ENCODE measurements around the gene TBL1X.
"Not testable (repeated sequence)": the region's sequence is repeated elsewhere in the genome, so short reads cannot be mapped to it uniquely, and the experiment has no call there.

DNA sequence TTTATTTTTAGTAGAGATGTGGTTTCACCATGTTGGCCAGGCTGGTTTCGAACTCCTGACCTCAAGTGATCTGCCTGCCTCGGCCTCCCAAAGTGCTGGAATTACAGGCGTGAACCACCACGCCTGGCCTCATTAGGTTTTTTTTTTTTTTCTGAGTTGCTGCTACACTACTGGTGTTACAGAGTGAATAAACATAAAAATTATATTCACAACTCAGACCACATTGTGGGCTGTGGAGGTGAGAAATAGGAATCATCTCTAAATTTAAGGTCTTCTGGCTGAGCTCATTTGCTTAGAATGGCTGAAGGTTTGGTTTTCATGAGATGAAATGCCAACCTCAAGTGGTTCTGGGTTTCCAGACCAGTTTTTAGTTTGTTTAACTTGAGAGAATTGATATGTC lies 10.6 kb downstream of the TBL1X start:
- TF ChIP-seq, protein P1, sequence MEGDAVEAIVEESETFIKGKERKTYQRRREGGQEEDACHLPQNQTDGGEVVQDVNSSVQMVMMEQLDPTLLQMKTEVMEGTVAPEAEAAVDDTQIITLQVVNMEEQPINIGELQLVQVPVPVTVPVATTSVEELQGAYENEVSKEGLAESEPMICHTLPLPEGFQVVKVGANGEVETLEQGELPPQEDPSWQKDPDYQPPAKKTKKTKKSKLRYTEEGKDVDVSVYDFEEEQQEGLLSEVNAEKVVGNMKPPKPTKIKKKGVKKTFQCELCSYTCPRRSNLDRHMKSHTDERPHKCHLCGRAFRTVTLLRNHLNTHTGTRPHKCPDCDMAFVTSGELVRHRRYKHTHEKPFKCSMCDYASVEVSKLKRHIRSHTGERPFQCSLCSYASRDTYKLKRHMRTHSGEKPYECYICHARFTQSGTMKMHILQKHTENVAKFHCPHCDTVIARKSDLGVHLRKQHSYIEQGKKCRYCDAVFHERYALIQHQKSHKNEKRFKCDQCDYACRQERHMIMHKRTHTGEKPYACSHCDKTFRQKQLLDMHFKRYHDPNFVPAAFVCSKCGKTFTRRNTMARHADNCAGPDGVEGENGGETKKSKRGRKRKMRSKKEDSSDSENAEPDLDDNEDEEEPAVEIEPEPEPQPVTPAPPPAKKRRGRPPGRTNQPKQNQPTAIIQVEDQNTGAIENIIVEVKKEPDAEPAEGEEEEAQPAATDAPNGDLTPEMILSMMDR (IDR thresholded peaks at IDR 0.05; ENCODE audit: low read depth, low read length) = not testable (repeated sequence)
- TF ChIP-seq MYC (IDR thresholded peaks at IDR 0.05; ENCODE audit: low read depth, low read length); POLR2A (IDR thresholded peaks at IDR 0.05; ENCODE audit: extremely low read depth, insufficient read length): not testable (repeated sequence)
- TF ChIP-seq, protein P2, sequence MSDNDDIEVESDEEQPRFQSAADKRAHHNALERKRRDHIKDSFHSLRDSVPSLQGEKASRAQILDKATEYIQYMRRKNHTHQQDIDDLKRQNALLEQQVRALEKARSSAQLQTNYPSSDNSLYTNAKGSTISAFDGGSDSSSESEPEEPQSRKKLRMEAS (IDR thresholded peaks at IDR 0.05; ENCODE audit: low read depth, low read length) = not testable (repeated sequence)

Measured in NB4 (cell line).